ENCODE data around the gene AGL.
A peak's percentile ranks its signal among the peaks of the same experiment; 100 is the strongest.
"Not testable (repeated sequence)": the region's sequence is repeated elsewhere in the genome, so short reads cannot be mapped to it uniquely, and the experiment has no call there.

The AGL gene

DNA sequence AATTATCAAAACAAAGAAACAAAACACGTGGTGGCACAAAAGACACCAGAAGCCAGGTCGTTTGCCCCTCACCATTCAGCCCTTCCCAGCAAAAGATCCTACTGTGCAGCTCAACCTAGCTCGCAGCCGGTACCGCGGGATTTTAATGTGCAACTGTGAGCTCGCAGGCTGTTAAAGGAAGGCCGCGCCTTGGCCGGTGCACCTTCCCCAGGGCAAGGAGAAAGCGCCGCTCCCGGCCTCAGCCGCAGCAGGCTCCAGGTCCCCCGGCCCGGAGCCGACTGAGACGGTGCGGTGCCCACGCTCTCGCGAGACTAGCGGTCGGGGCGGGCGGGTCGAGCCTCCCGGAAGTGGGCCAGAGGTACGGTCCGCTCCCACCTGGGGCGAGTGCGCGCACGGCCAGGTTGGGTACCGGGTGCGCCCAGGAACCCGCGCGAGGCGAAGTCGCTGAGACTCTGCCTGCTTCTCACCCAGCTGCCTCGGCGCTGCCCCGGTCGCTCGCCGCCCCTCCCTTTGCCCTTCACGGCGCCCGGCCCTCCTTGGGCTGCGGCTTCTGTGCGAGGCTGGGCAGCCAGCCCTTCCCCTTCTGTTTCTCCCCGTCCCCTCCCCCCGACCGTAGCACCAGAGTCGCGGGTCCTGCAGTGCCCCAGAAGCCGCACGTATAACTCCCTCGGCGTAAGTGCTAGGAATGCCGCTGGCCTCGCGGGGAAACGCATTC, at the start of gene AGL:
Gene AGL, plus strand, starts transcription at position 618 of the 715 bp plus-strand sequence. CDS start 682 bp downstream, outside the sequence.
- peak; percentile 50 to 78 for DNase-seq

DNA sequence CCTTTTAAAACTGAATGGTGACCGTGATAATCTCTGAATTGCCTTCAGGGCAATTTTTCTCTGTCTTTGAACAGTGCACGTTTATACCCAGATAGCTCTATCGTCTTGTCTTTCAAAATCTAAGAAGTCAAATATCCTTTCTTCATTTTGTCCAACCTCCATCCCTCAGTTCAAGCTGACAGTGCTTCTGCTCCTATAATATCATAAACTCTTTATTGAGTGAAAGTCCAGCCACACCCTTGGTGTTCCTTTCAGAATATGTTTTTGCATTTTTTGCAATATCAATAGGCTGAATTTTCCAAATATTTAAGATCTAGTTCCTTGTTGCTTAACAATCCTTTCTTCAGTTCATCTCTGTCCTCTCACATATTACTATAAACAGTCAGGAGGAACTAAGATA, 48.6 kb upstream of the AGL start:
- DNase-seq: no peak

DNA sequence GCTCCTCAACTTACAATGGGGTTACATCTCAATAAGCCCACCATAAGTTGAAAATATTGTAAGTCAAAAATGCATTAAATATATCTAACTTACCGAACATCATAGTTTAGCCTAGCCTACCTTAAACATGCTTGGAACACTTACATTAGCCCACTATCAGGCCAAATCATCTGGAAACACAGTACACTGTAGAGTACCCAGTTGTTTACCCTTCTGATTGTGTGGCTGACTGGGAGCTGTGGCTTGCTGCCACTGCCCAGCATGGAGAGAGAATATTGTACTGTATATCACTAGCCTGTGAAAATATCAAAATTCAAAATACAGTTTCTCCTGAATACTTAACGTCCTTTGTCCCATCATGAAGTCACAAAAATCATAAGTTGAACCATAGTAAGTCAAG, 43.3 kb upstream of the AGL start:
- DNase-seq: no peak

DNA sequence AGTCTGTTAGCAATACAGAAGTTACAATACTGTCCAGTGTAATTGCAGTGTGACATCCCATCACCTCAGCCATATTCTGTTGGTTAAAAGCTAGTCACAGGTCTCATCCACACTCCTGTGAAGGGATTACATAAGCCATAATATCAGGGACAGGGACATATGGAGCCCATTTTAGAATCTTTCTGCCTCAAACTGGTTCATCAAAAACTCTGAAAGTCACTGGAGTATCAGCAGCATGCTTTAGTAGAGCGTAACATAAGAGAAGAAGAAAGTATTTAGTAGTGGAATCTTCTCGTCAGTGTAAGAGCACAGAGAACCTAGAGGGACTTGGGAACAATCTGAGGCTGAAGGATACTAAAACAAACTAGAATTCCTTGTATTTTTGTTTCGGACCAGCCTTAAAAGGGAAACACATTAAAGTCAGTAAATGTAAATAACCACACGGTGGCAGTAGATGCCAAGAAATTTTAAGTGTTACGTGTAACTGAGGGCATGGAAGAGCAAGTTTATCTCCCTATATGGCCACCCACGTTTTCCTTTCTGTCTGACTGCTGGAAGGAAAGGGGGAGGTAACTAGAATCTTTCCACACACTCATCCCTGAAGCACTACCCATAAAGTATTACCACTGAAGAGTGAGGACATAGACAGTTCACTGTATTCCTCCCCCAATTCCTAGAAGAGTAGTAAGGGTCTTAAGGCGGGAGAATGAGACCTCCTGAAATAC, 41.6 kb upstream of the AGL start:
- peak; percentile 2 to 87 for DNase-seq

DNA sequence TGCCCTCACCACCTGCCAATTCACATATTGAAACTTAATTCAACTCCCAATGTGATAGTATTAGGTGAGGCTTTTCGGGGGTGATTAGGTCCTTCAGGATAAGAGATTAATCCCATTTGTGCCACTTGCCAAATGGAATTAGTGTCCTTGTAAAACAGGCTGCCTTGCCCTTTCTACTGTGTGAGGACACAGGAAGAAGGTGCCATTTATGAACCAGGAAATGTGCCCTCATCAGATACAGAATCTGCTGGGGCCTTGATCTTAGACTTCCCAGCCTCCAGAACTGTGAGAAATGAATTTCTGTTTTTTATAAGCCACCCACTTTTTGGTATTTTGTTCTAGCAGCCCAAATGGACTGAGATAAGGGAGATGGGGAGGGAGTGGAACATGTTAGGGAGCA, 39.1 kb upstream of the AGL start:
- no peak for DNase-seq

DNA sequence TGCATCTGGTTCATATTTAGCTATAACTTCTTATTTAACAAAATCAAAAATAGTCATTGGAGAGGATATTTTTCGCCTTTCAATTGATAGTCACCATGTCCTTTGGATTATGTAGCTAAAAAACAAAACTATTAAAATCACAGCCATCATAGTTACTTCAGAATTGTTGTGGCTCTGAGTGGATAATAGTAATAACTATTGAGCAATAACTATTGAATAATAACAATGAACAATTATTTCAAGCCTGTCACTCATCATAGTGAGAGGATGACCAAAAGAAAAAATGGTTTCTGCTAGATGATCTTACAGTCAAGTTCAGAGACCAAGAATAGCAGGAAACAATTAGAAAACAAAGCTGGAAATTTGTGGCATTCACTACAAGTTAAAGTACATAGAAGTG, 38.4 kb upstream of the AGL start:
- no peak for DNase-seq

DNA sequence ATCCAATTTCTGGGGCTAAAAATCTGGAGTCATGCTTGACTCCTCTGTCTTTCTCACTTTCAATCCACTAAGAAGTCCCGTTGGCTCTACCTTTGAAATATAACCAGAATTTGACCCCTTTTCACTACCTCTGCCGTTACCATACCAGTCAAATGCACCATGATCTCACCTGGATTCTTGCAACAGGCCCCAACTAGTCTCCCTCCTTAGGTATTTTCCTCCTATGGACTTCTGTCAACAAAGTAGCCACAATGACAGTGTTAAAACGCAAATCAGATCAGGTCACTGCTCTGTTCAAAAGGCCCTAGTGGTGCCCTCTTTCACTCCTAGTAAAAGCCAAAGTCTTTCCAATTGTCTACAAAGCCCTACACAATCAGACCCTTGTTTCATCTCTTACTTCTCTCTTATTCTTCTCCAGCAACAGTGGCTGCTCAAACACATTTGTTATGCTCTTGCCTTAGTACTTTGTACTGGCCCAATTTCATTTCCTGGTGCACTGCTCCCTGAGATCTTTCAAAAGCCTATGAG, 35.7 kb upstream of the AGL start:
- no peak for DNase-seq

DNA sequence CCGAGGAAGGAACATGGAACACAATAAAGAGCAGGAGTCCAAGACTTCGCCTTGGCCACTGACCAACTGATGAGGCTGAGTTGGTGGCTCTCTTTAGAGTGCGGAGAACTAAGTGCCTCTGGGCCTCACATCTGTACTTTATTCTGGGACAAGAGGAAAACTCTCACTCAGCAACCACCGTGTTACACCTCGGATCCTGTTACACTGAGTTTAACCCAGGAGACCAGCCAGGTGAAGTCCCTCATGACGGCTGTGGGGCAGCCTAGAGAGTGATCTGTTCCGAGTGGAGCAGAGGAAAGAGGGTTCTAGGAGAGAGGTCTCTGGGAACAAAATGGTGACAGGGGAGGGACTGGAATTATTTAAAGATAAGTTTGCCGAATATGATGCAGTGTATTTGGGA, 33.5 kb upstream of the AGL start:
- DNase-seq: no peak

DNA sequence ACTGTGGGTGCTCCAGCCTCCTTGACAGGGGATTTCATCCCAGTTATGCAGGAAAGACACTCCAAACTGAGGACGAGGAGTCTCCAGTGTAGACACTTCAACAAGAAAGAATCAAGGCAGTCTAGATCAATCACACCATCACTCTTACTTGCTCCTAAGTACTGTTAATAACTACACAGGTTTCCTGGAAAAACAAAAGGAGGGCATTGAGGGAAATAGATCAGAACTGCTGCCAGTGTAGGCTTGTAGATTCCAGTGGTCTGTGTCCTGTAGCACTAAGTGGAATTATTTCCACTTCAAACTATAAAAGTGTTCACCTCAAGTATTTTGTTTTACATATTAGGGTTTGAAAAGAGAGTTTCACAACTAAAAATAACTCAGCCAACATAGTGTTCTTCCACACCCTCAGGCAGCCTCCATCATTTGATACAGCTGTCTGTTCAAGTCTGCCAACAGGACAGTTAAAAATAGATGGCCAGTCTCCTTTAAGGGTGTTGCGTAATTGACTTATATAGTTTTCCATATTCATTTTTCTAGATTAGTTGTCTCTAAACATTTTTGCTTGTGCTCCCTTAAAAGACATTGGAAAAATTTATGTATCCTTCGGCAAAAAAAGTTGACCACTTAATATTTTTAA, 32.0 kb upstream of the AGL start:
- DNase-seq: no peak

DNA sequence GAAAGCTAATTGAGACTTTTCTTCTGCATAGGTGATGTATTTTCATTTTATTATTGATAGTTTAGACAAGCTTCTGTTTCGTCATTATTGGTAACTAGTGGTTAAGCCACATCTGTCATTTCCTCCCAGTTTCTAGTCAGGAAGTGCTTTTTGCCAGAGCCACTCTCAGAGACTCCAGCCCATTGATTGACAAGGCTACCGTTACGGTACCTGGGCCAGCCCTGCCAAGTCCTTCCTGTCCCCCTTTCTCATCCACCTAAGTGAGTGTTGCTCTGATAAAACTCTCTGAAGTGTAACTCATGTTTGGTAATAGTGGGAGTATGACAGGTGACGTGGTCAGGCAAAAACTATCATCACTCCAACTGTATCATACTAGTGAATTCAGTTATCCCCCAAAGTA, 29.6 kb upstream of the AGL start:
- no peak for DNase-seq

DNA sequence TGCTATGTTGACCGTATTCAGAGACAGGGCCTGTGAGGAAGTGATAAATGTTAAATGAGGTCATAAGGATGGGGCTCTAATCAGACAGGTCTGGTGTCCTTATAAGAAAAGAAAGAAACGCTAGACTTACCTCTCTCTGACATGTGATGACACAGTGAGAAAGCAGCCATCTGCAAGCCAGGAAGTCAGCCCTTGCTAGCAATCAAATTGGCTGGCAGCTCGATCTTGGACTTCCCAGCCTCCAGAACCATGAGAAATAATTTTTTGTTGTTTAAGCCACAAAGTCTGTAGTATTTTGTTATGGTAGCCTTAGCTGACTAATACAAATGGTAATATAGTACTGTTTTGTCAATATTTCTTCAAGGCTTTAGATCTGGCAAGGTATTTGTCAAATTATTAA, 25.1 kb upstream of the AGL start:
- no peak for DNase-seq

DNA sequence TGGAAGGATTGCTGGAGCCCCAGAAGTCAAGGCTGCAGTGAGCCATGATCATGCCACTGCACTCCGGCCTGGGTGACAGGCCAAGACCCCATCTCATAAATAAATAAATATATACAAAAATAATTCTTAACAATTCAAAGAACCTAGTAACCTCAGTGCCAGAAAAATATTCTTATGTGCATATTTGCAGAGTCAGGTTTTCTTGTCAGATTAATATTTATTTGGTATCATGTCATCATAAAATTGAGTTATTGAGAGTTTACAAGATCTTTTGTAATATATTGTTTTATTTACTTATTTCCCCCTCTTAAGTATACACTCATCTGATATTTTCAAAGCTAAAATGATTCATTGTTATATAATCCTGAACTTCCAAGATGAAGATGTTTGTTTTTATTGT, 24.5 kb upstream of the AGL start:
- DNase-seq: no peak

DNA sequence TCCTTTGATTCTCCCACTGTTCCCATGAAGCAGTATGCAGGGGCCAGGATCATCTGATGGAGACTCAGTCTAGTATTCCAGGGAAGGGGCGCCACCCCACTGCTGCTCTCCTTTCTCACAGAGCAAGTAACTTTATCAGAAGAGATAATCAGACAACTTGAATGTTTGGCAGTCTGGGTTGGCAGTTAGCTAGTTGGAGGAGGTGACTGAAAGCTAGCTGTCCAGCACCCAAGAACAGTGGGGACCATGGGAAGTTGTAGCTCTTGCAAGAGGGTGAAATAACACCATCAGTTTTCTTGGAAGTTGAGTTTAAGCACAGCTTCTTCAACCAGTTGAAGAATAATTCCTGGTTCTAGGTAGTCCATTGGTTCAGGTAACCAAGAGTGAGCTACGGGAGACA, 22.2 kb upstream of the AGL start:
- DNase-seq: no peak

DNA sequence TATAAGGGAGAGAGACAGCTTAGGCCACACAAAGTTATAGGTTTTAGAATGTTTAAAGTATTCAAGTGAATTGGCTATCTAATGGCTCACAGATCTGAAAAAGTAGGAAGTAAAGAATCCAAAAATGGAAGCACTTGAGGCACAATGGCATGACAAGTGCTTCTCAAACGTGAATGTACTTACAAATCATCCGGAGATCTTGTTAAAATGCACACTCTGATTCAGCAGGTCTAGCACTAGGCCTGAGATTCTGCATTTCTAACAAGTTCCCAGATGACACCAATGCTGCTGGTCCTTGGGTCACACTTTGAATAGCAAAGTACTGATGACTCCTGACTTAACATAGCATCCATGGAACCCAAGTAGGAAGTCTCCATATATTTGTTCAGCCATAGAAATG, 20.9 kb upstream of the AGL start:
- no peak for DNase-seq

DNA sequence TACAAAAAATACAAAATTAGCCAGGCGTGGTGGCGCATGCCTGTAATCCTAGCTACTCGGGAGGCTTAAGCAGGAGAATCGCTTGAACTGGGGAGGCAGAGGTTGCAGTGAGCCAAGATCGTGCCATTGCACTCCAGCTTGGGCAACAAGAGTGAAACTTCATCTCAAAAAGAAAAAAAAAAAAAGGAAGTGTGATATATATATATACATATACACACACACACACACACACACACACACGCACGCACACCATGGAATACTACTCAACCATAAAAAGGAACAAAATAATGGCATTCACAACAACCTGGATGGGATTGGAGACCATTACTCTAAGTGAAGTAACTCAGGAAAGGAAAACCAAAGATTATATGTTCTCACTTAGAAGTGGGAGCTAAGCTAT, 16.2 kb upstream of the AGL start:
- not testable (repeated sequence) for DNase-seq

DNA sequence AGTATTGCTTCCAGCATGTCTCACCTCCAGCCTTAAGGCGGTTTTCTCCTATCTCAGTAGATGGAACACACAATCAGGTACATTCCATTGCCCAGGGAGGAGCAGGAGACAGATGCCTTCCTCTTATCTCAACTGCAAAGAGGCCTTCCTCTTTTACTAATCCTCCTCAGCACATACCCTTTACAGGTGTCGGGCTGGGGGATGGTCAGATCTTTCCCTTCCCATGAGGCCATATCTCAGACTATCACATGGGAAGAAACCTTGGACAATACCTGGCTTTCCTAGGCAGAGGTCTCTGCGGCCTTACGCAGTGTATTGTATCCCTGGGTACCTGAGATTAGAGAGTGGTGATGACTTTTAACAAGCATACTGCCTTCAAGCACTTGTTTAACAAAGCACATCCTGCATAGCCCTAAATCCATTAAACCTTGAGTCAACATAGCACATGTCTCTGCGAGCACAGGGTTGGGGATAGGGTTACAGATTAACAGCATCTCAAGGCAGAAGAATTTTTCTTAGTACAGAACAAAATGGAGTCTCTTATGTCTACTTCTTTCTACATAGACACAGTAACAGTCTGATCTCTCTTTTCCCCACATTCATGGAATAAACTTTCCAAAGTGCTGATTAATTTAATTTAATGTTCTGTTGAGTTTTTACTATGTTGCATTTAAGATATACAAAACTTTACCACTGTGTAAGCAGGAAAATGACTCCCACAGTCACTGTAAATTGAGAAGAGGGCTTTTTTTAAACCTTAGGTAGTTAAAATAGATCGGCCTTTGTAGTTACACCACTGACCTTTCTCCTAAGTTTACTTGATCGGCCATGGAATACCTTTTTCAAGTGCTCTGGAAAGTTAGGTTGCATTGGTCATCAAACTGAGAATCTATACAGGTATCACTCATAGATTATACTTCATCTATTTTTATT, 13.7 kb upstream of the AGL start:
- not testable (repeated sequence) for DNase-seq

DNA sequence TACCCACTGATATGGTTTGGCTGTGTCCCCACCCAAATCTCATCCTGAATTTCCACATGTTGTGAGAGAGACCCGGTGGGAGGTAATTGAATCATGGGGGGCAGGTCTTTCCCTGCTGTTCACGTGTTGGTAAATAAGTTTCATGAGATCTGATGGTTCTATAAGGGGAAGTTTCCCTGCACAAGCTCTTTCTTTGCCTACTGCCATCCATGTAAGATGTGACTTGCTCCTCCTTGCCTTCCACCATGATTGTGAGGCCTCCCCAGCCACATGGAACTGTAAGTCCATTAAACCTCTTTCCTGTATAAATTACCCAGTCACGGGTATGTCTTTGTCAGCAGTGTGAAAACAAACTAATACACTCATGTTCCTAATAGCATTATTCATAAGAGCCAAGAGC, 9.8 kb upstream of the AGL start:
- not testable (repeated sequence) for DNase-seq

DNA sequence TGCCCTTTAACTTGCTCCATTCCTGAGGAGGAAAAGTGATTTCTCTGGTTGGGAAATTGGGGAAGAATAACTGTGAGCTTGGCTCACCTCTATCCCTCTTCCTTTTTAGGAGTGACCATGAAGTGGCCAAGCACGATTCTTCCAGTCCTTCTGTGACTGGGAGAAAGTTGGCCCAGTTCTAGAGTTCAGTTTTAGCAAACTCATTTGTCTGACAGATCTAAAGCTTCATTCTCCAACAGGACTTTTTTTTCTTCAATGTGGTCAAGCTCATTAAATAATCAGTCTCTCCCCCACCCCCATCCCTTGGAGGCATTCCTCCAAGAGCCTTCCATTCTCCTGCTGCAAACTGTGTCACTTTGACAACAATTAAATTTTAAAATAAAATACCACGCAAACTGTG, 6.4 kb upstream of the AGL start:
- DNase-seq: peak in 1 of 2 donors; percentile 44

DNA sequence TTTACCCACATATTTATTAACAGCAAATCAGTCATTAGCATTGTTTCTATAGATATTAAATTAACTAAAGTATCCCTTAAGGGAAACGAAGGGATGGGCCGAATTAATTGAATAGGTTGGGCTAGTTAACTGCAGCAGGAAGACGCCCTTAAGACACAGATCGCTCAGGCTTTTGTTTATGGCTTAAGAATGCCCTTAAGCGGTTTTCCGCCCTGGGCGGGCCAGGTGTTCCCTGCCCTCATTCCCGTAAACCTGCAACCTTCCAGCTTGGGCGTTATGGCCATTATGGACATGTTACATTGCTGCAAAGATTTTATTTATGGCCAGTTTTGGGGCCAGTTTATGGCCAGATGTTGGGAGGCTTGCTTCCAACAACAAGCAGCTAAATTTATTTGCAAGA, 5.0 kb upstream of the AGL start:
- DNase-seq: not testable (repeated sequence)

DNA sequence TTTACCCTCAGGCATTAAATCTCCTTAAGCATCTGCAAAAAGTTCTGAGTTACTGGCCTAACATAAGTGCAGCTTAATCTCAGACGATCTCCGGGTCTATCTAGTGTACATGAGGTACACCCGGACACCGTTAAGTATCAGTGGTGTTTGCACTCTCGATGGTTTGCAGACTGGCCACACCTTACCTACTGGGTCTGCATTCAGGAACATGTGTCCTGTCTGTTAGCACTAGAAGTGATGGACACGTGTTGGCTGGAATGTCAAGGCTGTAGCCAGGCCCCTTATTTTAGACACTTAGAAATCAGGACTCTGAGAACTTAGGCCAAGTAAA, 783 bp upstream of the AGL start:
- no peak for DNase-seq

DNA sequence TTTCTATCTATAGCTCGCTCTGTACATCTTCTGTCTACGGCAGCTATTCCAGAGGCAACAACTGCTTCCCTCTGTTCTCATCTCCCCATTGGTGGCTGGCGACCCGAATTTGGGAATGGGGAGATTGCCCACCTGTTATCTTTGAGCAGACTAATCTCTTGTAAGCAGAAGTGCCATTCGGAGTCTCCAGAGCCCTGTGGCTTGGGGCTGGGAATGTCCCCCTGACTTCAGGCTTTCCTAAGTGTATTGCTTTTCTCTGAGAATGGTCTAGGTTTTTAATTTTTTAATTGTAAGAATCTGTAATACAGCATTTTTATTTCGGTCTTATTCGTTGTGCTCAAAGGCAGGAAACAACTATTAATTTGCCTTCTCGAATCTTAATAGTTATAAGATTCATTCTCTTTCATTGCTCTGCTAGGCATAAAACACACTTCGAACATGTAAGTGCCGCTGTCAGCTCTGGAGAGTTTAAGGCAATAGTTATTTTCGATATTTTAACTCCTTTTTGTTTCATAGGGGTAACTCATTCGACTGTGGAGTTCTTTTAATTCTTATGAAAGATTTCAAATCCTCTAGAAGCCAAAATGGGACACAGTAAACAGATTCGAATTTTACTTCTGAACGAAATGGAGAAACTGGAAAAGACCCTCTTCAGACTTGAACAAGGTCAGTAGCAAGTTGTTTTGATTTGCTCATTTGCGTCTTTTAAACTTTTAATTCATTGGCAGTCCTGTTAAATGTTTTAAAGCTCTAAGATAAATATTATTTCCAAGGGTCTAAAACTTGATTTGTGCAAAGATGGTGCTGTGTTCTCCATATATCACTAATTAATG, 514 bp downstream of the AGL start:
- DNase-seq: no peak

Measured in hippocampal formation (tissue), 2 donors.